Subcutaneous adipose tissue (tissue), 4 donors: ENCODE results near the gene GDAP1L1. TPM values are rescaled to one million over a fixed set of nuclear protein-coding genes. Genes with fewer than 3 reads are reported as not detected.

Source experiments
- CTCF ChIP-seq: fragments of 450-650 bp; IDR thresholded peaks from one replicate; pipeline ENCODE4 v1.5.1; 2016; ENCODE audit warnings: low read depth, mild to moderate bottlenecking, control low read depth, antibody characterized with exemption, moderate library complexity
- total RNA-seq, 4 donors: library from RNA; depleted of rRNA; stranded (reverse); fragments of >200 nt; gene quantifications; one replicate each; pipeline ENCODE4 v1.1.0, GENCODE V29; 2016

Gene GDAP1L1
- total RNA-seq, 4 donors from 2014 or later = not detected

- TF ChIP-seq CTCF = no peak
Observed at GRCh38 chr20:44211177-44212039, 35.7 kb upstream of the GDAP1L1 start.

GRCh38 chr20:44212792-44213191 lies 34.3 kb upstream of the GDAP1L1 start:
- TF ChIP-seq CTCF = no peak

DNA sequence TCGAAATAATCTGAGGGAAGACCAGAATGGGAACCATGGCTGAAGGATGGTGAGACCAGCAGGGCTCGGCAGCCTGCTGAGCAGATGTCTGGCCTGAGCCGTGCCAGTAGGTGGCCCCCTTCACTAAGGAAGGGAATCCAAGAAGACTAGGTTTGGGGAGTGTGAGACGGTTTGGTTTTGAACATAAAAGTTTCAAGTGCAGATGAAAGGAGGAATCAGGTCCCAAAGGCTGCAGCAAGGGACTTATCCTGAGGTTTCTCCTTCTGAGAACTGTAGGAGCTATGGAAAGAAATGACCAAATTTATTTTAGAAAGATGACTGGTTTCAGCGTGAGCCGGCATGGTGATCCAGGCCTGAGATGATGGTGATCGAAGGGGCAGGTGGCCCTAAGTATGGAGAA lies 32.0 kb upstream of the GDAP1L1 start:
- TF ChIP-seq CTCF = no peak

DNA sequence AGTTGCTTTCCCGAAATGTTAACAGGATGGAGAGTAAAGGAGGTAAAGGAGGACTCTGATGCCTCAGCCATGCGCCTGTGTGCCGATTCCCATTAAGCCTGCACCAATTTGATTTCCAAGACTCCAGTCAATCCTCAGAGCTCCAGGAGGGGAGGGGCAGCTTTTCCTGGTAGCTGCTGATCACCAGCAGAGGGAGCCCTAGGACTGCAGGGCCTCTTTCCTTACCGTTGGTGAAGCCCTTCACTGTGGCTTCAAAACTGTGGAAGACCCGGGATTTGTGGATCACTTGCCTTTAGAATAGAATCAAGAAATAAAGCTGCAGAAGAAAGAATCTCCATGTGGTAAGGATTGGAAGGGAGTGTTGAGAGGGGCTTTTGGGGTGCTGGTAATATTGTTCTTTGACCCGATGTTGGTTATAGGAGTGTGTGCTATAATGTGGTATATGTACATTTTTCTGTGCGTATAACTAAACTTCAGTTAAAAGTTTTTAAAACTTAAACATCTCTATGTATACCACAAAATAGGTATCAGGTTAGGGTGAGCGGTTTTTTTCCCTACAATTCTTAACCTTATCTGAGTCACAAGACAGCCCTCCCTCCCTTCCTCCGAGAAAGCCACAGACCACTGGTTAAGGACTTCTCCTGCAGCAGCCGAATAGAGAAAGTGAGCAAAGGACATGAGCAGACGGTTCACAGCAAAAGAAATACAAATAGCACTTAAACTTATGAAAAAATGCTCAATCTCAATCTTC lies 29.6 kb upstream of the GDAP1L1 start:
- TF ChIP-seq CTCF = no peak

DNA sequence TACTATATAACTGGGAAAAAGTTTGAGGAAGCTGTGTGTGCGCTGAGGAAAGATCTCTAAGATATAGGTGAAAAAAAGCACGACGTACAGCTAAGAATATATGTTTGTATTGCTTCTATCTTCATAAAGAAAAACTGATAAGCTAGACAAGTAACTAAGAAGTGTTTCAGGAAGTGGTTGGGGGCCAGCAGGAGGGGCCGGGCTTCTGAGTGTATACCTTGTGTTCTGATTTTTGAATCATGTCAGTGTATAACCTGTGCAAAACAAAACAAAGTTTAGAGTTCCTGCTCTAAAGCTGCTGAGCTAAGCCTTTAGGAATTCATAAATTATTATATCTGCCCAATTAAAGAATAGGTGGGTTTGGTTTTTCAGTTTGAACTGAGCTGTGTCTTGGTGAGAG lies 28.7 kb upstream of the GDAP1L1 start:
- no peak for TF ChIP-seq CTCF

- TF ChIP-seq CTCF = no peak
Observed at GRCh38 chr20:44219170-44219730, 27.9 kb upstream of the GDAP1L1 start.

- no peak for TF ChIP-seq CTCF
Observed at GRCh38 chr20:44219791-44220190, 27.3 kb upstream of the GDAP1L1 start.
